LNCaP clone FGC (cell line): Measurements from ENCODE around the gene TTC3.
A peak's percentile ranks its signal among the peaks of the same experiment; 100 is the strongest.

Source experiments
- DNase-seq: peaks from one replicate; pipeline ENCODE4 v3.0.0-alpha.2; 2011; ENCODE audit warnings: low read depth
- H3K4me3 ChIP-seq: 2 replicates; pipeline ENCODE4 v1.5.1; 2011; ENCODE audit warnings: mild to moderate bottlenecking, low read depth, low read length, control low read depth
- CTCF ChIP-seq: IDR thresholded peaks from 2 replicates; pipeline ENCODE4 v1.5.1; 2012; ENCODE audit warnings: mild to moderate bottlenecking; ENCODE audit not compliant: control insufficient read depth, insufficient read depth; ENCODE audit errors: extremely low read depth

The TTC3 gene

GRCh38 chr21:37036177-37036576 lies 36.9 kb upstream of the TTC3 start:
- no peak overlapping the region for H3K4me3 ChIP-seq
- peak; percentile 28 for DNase-seq
- TF ChIP-seq CTCF = no peak

DNA sequence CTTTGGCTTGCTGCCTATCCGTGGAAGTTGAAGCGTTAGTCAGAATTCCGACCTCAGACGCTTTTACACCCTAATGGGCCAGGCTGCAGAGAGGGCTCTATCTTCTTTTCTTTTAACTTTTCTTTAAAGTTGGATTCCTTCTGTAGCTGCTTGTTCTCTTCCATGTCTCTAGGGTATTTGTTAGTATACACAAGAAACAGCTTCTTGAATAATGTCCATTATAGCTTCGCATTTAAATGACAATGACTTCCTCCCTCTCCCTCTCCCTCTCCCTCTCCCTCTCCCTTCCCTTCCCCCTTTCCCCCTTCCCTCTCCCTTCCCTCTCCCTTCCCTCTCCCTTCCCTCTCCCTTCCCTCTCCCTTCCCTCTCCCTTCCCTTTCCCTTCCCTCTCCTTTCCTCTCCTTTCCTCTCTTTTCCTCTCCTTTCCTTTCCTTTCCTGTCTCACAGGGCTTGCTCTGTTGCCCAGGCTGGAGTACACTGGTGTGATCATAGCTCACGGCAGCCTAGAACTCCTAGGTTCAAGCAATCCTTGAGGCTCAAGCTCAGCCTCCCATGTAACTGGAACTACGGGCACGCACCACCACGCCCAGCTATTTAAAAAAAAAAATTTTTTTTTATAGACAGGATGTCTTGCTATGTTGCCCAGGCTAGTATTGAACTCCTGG lies 33.5 kb upstream of the TTC3 start:
- DNase-seq = no peak
- no peak for TF ChIP-seq CTCF
- no peak overlapping the region for H3K4me3 ChIP-seq

DNA sequence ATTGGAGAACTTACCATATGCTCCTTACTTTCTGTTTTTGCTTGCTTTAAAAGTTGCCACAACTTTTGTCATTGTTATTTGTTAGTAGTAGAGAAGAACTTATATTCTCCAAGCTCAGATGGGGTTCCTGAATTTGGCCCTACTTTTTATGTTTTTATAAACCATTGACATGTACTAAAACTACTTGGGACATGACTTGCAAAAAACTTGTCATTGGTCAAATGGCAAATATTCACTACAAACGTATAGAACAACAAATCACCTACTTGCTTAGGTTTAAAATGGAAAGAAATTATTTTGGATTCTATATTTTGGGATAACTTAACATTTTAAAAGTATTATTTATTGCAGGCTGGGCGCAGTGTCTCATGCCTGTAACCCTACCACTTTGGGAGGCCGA lies 32.8 kb upstream of the TTC3 start:
- DNase-seq = no peak
- TF ChIP-seq CTCF = no peak
- H3K4me3 ChIP-seq = no peak overlapping the region

GRCh38 chr21:37041706-37042271 lies 31.3 kb upstream of the TTC3 start:
- no peak for TF ChIP-seq CTCF
- no peak overlapping the region for H3K4me3 ChIP-seq
- DNase-seq = no peak

GRCh38 chr21:37043818-37044217 lies 29.2 kb upstream of the TTC3 start:
- no peak for TF ChIP-seq CTCF
- no peak for DNase-seq
- H3K4me3 ChIP-seq = no peak overlapping the region

DNA sequence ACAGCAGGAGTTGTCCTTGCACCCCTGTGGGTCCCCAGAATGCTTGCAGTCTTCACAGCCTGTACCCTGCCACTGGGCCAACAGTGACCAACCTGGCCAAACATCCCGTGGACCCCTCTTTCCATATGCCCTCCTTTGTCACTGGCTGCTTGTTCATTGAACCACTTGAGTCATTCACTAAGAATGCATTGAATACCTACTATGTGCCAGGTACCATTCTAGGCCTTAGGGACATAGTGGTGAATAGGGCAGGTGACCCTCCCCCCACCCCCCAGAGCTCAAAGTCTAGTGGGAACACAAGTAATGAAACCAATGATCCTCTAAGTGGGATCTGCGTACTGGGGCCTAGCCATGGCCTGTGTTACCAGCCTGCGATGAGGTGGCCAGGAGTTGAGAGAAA lies 28.4 kb upstream of the TTC3 start:
- no peak for DNase-seq
- TF ChIP-seq CTCF = no peak
- H3K4me3 ChIP-seq = no peak overlapping the region

- no peak for TF ChIP-seq CTCF
Observed at GRCh38 chr21:37045149-37045548, 27.9 kb upstream of the TTC3 start.

More at GRCh38 chr21:37045149-37045548, 27.9 kb upstream of the TTC3 start:
- DNase-seq = no peak
- no peak overlapping the region for H3K4me3 ChIP-seq
